Body of pancreas (tissue), 4 donors: ENCODE data around the gene SLC6A3. TPM values are rescaled to one million over a fixed set of nuclear protein-coding genes. Genes with fewer than 3 reads are reported as not detected.
A peak's percentile ranks its signal among the peaks of the same experiment; 100 is the strongest.

ENCODE experiments used
- ATAC-seq: fragments of 150-250 bp; one replicate; pipeline ENCODE4 v1.9.1; 2016
- DNase-seq, 4 donors: peaks; one replicate each; pipeline ENCODE4 v3.0.0-alpha.2; 2019
- H3K27ac ChIP-seq, 4 donors: fragments of 200-600 bp; sonication (generic); 1 replicate in 3 of 4; 2 replicates in 1 of 4; pipeline versions ENCODE4 v1.5.1 to v1.6.1; 2016 to 2019; ENCODE audit warnings: mild to moderate bottlenecking in 1 of 4, mixed read lengths in 1 of 4, moderate library complexity in 1 of 4
- H3K27me3 ChIP-seq, 2 donors: fragments of 200-600 bp; sonication (generic); one replicate each; pipeline ENCODE4 v1.6.0; 2016; ENCODE audit warnings: mild to moderate bottlenecking in 1 of 2
- H3K36me3 ChIP-seq, 2 donors: fragments of 200-600 bp; sonication (generic); replicated peaks in 1 of 2; 2 replicates each; pipeline ENCODE4 v1.5.1; 2016; ENCODE audit warnings: low read depth in 2 of 2; ENCODE audit not compliant: insufficient read depth in 1 of 2
- H3K4me1 ChIP-seq: fragments of 200-600 bp; sonication (generic); one replicate; pipeline ENCODE4 v1.6.0; 2016
- H3K4me3 ChIP-seq, 2 donors: fragments of 200-600 bp; sonication (generic); 1 replicate in 1 of 2; 2 replicates in 1 of 2; pipeline ENCODE4 v1.5.1; 2016 to 2019
- H3K9me3 ChIP-seq, 3 donors: fragments of 200-600 bp; sonication (generic); 1 replicate in 2 of 3; 2 replicates in 1 of 3; pipeline ENCODE4 v1.5.1; 2016
- CTCF ChIP-seq, 7 experiments: fragments of 450-650 bp in 4 of 7; fragments of 200-600 bp in 3 of 7; sonication (generic) in 3 of 7; IDR thresholded peaks; one replicate each; pipeline ENCODE4 v1.5.1; 2016 to 2019; ENCODE audit warnings: antibody characterized with exemption in 7 of 7
- POLR2A ChIP-seq, 3 donors: fragments of 450-650 bp; IDR thresholded peaks; one replicate each; pipeline ENCODE4 v1.6.1; 2016; ENCODE audit warnings: antibody characterized with exemption in 3 of 3, mild to moderate bottlenecking in 2 of 3
- WGBS, 2 donors: methylation state at CpG; one replicate each; pipeline ENCODE4 v1.1.5; 2017; 5-methylcytosine and 5-hydroxymethylcytosine counted together
- intact Hi-C: fragments of 100-400 bp; cut with DNase I; formaldehyde crosslinking; loops from one replicate; pipeline ENCODE4 v1.15.1; 2023
- total RNA-seq, 2 donors: library from RNA; depleted of rRNA; stranded (reverse); fragments of >200 nt; gene quantifications; one replicate each; pipeline ENCODE4 v1.1.0, GENCODE V29; 2016

The SLC6A3 gene
- total RNA-seq, 2 donors from 2014 or later: not detected

- no peak overlapping the region for H3K27ac ChIP-seq
- 94 to 95% methylated on average over 22 to 36 of the region's 37 CpGs for WGBS, 2 donors
- TF ChIP-seq CTCF (IDR thresholded peaks at IDR 0.05): no peak
- TF ChIP-seq POLR2A (IDR thresholded peaks at IDR 0.05): no peak
- ATAC-seq: no peak
- intact Hi-C loops: no loop called here
- peaks cover 0 to 4% of the 10 kb centered on the region in 2 donors for H3K36me3 ChIP-seq
- H3K4me1 ChIP-seq: no peaks in the 10 kb centered on the region
- peak in 1 of 4 donors; percentile 4 for DNase-seq
- H3K9me3 ChIP-seq: no peaks in the 10 kb centered on the region
- no peak overlapping the region for H3K4me3 ChIP-seq
- H3K27me3 ChIP-seq: no peaks in the 10 kb centered on the region
These were observed 21.5 kb upstream of the SLC6A3 start for GRCh38 chr5:1466631-1467265.

- no peak for ATAC-seq
- H3K36me3 ChIP-seq: peaks cover 0 to 6% of the 10 kb centered on the region in 2 donors
- TF ChIP-seq CTCF (IDR thresholded peaks at IDR 0.05) (no peak), POLR2A (IDR thresholded peaks at IDR 0.05) (no peak)
- peak in 1 of 4 donors; percentile 3 for DNase-seq
- no peak overlapping the region for H3K4me3 ChIP-seq
- no peaks in the 10 kb centered on the region for H3K27me3 ChIP-seq
- no peaks in the 10 kb centered on the region for H3K9me3 ChIP-seq
- intact Hi-C loops: no loop called here
- H3K27ac ChIP-seq: no peak overlapping the region
- H3K4me1 ChIP-seq: no peaks in the 10 kb centered on the region
- WGBS, 2 donors: 96 to 97% methylated on average over 20 to 30 of the region's 30 CpGs
These were observed 20.8 kb upstream of the SLC6A3 start for GRCh38 chr5:1465966-1466471.

GRCh38 chr5:1465117-1465516 lies 19.9 kb upstream of the SLC6A3 start:
- no peak for TF ChIP-seq CTCF (IDR thresholded peaks at IDR 0.05)
- no peak for TF ChIP-seq POLR2A (IDR thresholded peaks at IDR 0.05)
- DNase-seq: no peak
- no peaks in the 10 kb centered on the region for H3K9me3 ChIP-seq
- WGBS, 2 donors: 87 to 96% methylated on average over 21 to 22 of the region's 22 CpGs
- peaks cover 0 to 6% of the 10 kb centered on the region in 2 donors for H3K36me3 ChIP-seq
- ATAC-seq: no peak
- no peaks in the 10 kb centered on the region for H3K27me3 ChIP-seq
- no peak overlapping the region for H3K4me3 ChIP-seq
- intact Hi-C loops: no loop called here
- H3K27ac ChIP-seq: no peak overlapping the region
- H3K4me1 ChIP-seq: no peaks in the 10 kb centered on the region

GRCh38 chr5:1464511-1464910 lies 19.3 kb upstream of the SLC6A3 start:
- Histone ChIP-seq H3K27me3 (no peaks in the 10 kb centered on the region), H3K9me3 (no peaks in the 10 kb centered on the region), H3K4me1 (no peaks in the 10 kb centered on the region), H3K4me3 (no peak overlapping the region), H3K27ac (no peak overlapping the region), H3K36me3 (peaks cover 0 to 6% of the 10 kb centered on the region in 2 donors)
- TF ChIP-seq POLR2A (IDR thresholded peaks at IDR 0.05): no peak
- TF ChIP-seq CTCF (IDR thresholded peaks at IDR 0.05): no peak
- intact Hi-C loops: no loop called here
- ATAC-seq (no peak), DNase-seq (no peak)
- WGBS, 2 donors: 90% methylated on average over 17 to 18 of the region's 18 CpGs

- H3K36me3 ChIP-seq: peaks cover 0 to 6% of the 10 kb centered on the region in 2 donors
- WGBS, 2 donors: 92 to 95% methylated on average over 7 to 8 of the region's 14 CpGs
These were observed 18.8 kb upstream of the SLC6A3 start for GRCh38 chr5:1464096-1464446.

More at GRCh38 chr5:1464096-1464446, 18.8 kb upstream of the SLC6A3 start:
- no peak for DNase-seq
- no peak overlapping the region for H3K4me3 ChIP-seq
- no peak for TF ChIP-seq POLR2A (IDR thresholded peaks at IDR 0.05)
- no peak for TF ChIP-seq CTCF (IDR thresholded peaks at IDR 0.05)
- intact Hi-C loops: no loop called here
- H3K27me3 ChIP-seq: no peaks in the 10 kb centered on the region
- no peaks in the 10 kb centered on the region for H3K4me1 ChIP-seq
- ATAC-seq: no peak
- H3K9me3 ChIP-seq: no peaks in the 10 kb centered on the region
- H3K27ac ChIP-seq: no peak overlapping the region
